Transverse colon (tissue), 4 donors: Measurements from ENCODE around the gene ELAVL3. TPM values are rescaled to one million over a fixed set of nuclear protein-coding genes. Genes with fewer than 3 reads are reported as not detected.

Source experiments
- DNase-seq: peaks from one replicate; pipeline ENCODE4 v3.0.0-alpha.2; 2019
- H3K27ac ChIP-seq, 4 donors: fragments of 200-600 bp; sonication (generic); 2 replicates each; pipeline ENCODE4 v1.5.1; 2016 to 2018; ENCODE audit warnings: inconsistent platforms in 4 of 4
- H3K27me3 ChIP-seq: fragments of 200-600 bp; sonication (generic); 2 replicates; pipeline ENCODE4 v1.5.1; 2017; ENCODE audit warnings: inconsistent platforms
- H3K36me3 ChIP-seq, 4 donors: fragments of 200-600 bp; sonication (generic); 2 replicates each; pipeline ENCODE4 v1.5.1; 2017 to 2019; ENCODE audit warnings: inconsistent platforms in 4 of 4
- H3K4me1 ChIP-seq, 4 donors: fragments of 200-600 bp; sonication (generic); 2 replicates each; pipeline ENCODE4 v1.5.1; 2017 to 2020; ENCODE audit warnings: inconsistent platforms in 4 of 4
- H3K4me3 ChIP-seq, 4 donors: fragments of 200-600 bp; sonication (generic); 1 replicate in 1 of 4; 2 replicates in 3 of 4; pipeline versions ENCODE4 v1.5.1 to v1.6.1; 2017 to 2019; ENCODE audit warnings: inconsistent platforms in 4 of 4
- H3K9me3 ChIP-seq, 2 donors: fragments of 200-600 bp; sonication (generic); 2 replicates each; pipeline ENCODE4 v1.5.1; 2017 to 2019; ENCODE audit warnings: inconsistent platforms in 2 of 2
- EP300 ChIP-seq: sonication (generic); formaldehyde crosslinking; IDR thresholded peaks from one replicate; pipeline ENCODE4 v1.6.1; 2017; ENCODE audit warnings: antibody characterized with exemption, low read depth
- POLR2A ChIP-seq: fragments of 450-650 bp; IDR thresholded peaks from one replicate; pipeline ENCODE4 v1.6.1; 2016; ENCODE audit warnings: antibody characterized with exemption, mild to moderate bottlenecking, moderate library complexity
- POLR2AphosphoS5 ChIP-seq, 3 donors: sonication (generic); formaldehyde crosslinking; IDR thresholded peaks; one replicate each; pipeline ENCODE4 v1.6.1; 2016; ENCODE audit warnings: antibody characterized with exemption in 3 of 3
- WGBS, 2 donors: methylation state at CpG; one replicate each; pipeline ENCODE4 v1.1.5; 2018; ENCODE audit warnings: low coverage in 1 of 2; 5-methylcytosine and 5-hydroxymethylcytosine counted together
- in situ Hi-C, 4 donors: fragments of 200-750 bp; cut with MboI; loops; one replicate each; pipeline versions ENCODE4 v1.15.0 to v1.15.1; 2017; ENCODE audit warnings: low sequenced_read_pairs in 3 of 4, low pct_ligation_motif_present in 1 of 4, low pct_unique_long_range_greater_than_20kb in 1 of 4
- intact Hi-C: fragments of 100-400 bp; cut with DNase I; formaldehyde crosslinking; loops from one replicate; pipeline ENCODE4 v1.15.1; 2023; ENCODE audit warnings: low total_unique reads
- total RNA-seq, 4 donors: library from RNA; depleted of rRNA; stranded (reverse); fragments of >200 nt; gene quantifications; one replicate each; pipeline ENCODE4 v1.1.0, GENCODE V29; 2016
- TF ChIP-seq, protein P1 (sequence below), 5 experiments: fragments of 200-600 bp in 3 of 5; fragments of 450-650 bp in 2 of 5; sonication (generic) in 3 of 5; IDR thresholded peaks; 1 replicate in 2 of 5; 2 replicates in 3 of 5; pipeline ENCODE4 v1.5.1; 2016 to 2017; ENCODE audit warnings: antibody characterized with exemption in 5 of 5, inconsistent platforms in 3 of 5, mild to moderate bottlenecking in 2 of 5, moderate library complexity in 1 of 5

ELAVL3 gene
- total RNA-seq, 4 donors from 2014 or later = 0.27 to 3.2 (median 1.3) TPM; not detected in 1

DNA sequence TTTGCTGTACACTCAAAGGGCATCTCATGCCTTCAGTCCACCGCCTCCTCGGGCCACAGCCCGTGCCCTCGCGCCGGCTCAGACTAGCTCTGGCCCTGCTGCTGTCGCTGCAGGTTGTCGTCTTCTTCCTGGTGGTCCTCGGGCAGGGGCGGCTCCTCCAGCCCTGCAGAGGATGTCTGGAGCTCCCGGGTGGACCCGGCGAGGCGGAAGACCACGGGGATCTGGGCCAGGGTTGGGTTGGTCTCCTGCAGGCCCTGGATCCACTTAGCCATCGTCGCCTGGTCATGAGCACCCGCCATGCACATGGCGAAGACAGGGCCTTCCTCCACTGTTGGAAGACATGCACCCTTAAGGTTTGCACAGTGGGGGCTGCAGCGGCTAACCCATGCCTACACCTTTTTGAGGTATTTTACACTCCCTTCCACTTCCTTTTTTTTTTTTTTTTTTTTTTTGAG lies 25.3 kb upstream of the ELAVL3 start:
- intact Hi-C loops (no loop called here), in situ Hi-C loops (no loop called here)
- WGBS, 2 donors = 39% methylated on average over 17 of the region's 20 CpGs; no CpG with 5 or more reads in 1 of the 2 donors
- peak overlapping the region; percentile 12 to 98 (median 96) for H3K4me3 ChIP-seq
- no peak for DNase-seq
- no peaks in the 10 kb centered on the region for H3K9me3 ChIP-seq
- H3K36me3 ChIP-seq = peaks cover 0 to 2% (median 0%) of the 10 kb centered on the region in 4 donors
- peaks cover 0 to 15% (median 10%) of the 10 kb centered on the region in 4 donors for H3K4me1 ChIP-seq
- H3K27me3 ChIP-seq = no peaks in the 10 kb centered on the region
- peak overlapping the region; percentile 96 to 99 (median 98) for H3K27ac ChIP-seq
- TF ChIP-seq POLR2AphosphoS5 (IDR thresholded peaks at IDR 0.05) = no peak
- no peak for TF ChIP-seq POLR2A
- TF ChIP-seq, protein P1, sequence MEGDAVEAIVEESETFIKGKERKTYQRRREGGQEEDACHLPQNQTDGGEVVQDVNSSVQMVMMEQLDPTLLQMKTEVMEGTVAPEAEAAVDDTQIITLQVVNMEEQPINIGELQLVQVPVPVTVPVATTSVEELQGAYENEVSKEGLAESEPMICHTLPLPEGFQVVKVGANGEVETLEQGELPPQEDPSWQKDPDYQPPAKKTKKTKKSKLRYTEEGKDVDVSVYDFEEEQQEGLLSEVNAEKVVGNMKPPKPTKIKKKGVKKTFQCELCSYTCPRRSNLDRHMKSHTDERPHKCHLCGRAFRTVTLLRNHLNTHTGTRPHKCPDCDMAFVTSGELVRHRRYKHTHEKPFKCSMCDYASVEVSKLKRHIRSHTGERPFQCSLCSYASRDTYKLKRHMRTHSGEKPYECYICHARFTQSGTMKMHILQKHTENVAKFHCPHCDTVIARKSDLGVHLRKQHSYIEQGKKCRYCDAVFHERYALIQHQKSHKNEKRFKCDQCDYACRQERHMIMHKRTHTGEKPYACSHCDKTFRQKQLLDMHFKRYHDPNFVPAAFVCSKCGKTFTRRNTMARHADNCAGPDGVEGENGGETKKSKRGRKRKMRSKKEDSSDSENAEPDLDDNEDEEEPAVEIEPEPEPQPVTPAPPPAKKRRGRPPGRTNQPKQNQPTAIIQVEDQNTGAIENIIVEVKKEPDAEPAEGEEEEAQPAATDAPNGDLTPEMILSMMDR (IDR thresholded peaks at IDR 0.05) = no peak

DNA sequence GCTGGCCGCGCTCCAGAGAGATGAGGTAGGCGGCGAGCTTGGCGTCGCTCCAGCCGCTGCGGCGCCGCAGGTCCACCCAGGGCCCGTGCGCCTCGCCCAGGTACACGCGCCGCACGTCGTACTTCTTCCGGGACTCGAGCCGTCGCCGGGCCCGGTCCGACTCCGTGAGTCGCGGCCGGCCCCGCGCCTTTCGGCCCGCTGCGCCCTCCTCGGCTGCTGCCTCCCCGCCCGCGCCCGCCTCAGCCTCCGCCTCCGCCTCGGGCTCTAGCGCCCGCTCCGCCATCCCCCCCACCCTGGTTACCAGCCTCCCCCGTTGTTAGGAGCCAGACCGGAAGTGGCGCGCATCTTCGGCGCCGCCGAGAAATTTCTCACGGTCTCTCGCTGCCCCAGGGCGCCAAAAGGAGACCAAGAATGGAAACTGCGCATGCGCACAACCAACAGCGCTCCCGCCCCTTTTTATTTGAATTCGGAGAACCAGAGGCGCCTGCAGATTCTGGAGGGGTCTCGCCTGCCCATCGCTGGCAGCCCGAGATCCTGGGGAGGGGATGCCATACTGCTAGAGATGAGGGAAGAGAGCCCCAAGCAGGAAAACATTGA lies 24.8 kb upstream of the ELAVL3 start, which contains the start of gene ZNF653:
ZNF653 (minus strand) TSS at position 336 of the 597 bp plus-strand sequence; CDS start at position 283, 53 bp downstream.
- Histone ChIP-seq H3K27ac (peak within 1 kb of the TSS; percentile 96 to 99 (median 98)), H3K4me3 (peak within 1 kb of the TSS; percentile 57 to 98 (median 96)), H3K36me3 (no peaks in the 10 kb centered on the region), H3K9me3 (no peaks in the 10 kb centered on the region), H3K27me3 (no peaks in the 10 kb centered on the region), H3K4me1 (peaks cover 0 to 15% (median 10%) of the 10 kb centered on the region in 4 donors)
- intact Hi-C loops (no loop called here), in situ Hi-C loops (no loop called here)
- peak; percentile 95 for DNase-seq
- 0% methylated on average over 55 of the region's 65 CpGs; no CpG with 5 or more reads in 1 of the 2 donors for WGBS, 2 donors
- TF ChIP-seq POLR2AphosphoS5 (IDR thresholded peaks at IDR 0.05) = peak; percentile 34 to 40 (median 36)
- peak; percentile 41 for TF ChIP-seq POLR2A
- no peak for TF ChIP-seq EP300

DNA sequence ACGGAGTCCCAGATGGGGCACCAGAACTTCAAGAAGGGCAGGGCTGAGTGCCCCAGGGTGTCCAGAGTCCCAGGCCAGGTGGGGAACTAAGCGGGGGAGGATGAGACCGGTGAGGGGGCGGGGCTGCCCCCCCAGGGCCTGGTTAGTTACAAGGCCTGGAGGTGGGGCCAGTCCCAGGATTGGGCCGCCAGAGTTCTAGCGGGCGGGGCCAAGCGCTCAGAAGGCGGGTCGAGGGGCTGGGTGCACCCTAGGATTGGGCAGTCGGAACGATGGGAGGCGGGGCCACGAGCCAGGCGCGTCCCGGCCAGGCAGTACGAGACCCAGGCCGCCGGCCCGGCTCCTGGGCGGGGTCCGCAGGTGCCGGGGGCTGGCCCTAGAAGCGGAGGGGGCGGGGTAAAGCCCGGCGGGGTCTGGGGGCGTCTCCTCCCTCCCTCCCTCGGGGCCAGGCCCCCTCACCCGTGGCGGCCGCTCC lies 24.2 kb upstream of the ELAVL3 start:
- Histone ChIP-seq H3K4me1 (peaks cover 0 to 15% (median 10%) of the 10 kb centered on the region in 4 donors), H3K27me3 (no peaks in the 10 kb centered on the region), H3K27ac (peak overlapping the region; percentile 96 to 99 (median 98)), H3K9me3 (no peaks in the 10 kb centered on the region), H3K4me3 (peak overlapping the region; percentile 57 to 98 (median 96)), H3K36me3 (no peaks in the 10 kb centered on the region)
- WGBS, 2 donors = 0% methylated on average over 14 of the region's 33 CpGs; no CpG with 5 or more reads in 1 of the 2 donors
- DNase-seq = peak; percentile 99
- TF ChIP-seq POLR2AphosphoS5 (IDR thresholded peaks at IDR 0.05) = peak in 2 of 3 donors; percentile 27 to 34
- no peak for TF ChIP-seq EP300
- intact Hi-C loops (no loop called here), in situ Hi-C loops (no loop called here)

DNA sequence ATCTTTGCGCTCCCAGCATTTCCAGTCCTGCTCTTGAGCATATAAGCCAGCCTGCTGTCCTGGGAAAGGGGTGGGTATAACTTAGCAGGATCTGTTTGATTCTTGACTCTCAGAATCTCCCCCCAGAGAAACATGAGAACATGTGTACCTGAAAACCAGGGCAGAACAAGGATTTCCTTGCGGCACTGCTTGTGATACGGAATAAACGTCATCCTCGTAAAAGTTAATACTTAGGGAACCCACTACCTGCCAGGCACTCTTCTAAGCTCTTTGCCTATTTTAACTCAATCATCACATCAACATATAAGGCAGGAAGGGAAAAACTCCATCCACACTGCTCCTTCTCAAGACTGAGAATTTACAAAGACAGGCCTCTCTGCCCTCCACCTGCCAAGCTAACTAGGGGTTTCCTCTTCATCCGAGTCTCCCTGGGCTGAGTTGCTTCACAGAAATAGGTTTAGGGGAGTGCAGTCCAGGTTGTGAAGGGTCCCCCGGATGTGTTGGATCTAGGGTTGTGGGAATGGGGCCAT lies 23.7 kb upstream of the ELAVL3 start:
- in situ Hi-C loops = no loop called here
- no peaks in the 10 kb centered on the region for H3K36me3 ChIP-seq
- intact Hi-C loops = no loop called here
- H3K9me3 ChIP-seq = no peaks in the 10 kb centered on the region
- no peaks in the 10 kb centered on the region for H3K27me3 ChIP-seq
- H3K4me3 ChIP-seq = peak overlapping the region in 3 of 4 donors; percentile 94 to 98 (median 98)
- WGBS, 2 donors = 42 to 80% methylated on average over 3 to 7 of the region's 7 CpGs
- no peak for TF ChIP-seq POLR2AphosphoS5 (IDR thresholded peaks at IDR 0.05)
- TF ChIP-seq, protein P1 (IDR thresholded peaks at IDR 0.05) = no peak
- TF ChIP-seq POLR2A = no peak
- no peak for TF ChIP-seq EP300
- no peak for DNase-seq
- H3K4me1 ChIP-seq = peaks cover 0 to 15% (median 10%) of the 10 kb centered on the region in 4 donors
- H3K27ac ChIP-seq = peak overlapping the region; percentile 96 to 99 (median 98)

DNA sequence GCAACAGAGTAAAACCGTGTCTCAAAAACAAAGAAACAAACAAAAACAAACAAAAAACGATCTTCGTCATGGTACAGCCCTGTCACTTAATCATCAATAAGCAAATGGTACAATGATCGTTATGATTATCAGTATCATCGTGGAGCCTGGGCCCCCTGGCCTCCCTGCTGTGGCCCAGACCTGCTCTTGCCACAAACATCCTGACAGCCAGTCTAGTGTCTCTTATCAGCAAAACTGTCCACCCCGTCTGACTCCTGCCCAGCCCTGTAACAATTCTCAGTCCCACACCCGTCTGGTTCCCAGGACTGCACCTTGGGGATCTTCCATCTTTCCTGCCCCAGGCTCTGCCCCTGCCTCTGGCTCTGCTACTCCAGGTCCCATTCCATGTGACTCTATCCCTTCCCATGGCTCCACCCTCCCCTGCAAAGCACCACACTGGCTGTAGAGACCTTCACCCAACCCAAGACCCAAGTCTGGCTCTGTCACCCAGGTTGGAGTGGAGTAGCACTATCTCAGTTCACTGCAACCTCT lies 19.1 kb upstream of the ELAVL3 start:
- in situ Hi-C loops = loop anchor here in 2 of 4 donors (25.0 kb wide), 2 partner anchors 113 to 213 kb away; partner anchors contain the start of genes EPOR (in 1 of the 2) and TSPAN16 (in 1 of the 2)

More for the DNA sequence above, 19.1 kb upstream of the ELAVL3 start:
- Histone ChIP-seq H3K4me1 (peaks cover 0 to 6% (median 5%) of the 10 kb centered on the region in 4 donors), H3K9me3 (no peaks in the 10 kb centered on the region), H3K4me3 (no peak overlapping the region), H3K27ac (no peak overlapping the region), H3K36me3 (no peaks in the 10 kb centered on the region), H3K27me3 (no peaks in the 10 kb centered on the region)
- intact Hi-C loops = no loop called here
- 40 to 75% methylated on average over 1 to 7 of the region's 7 CpGs for WGBS, 2 donors
- no peak for DNase-seq
- TF ChIP-seq POLR2A = no peak
